Kidney (tissue), 14 donors: Measurements from ENCODE around the gene CXCL10. TPM values are rescaled to one million over a fixed set of nuclear protein-coding genes. Genes with fewer than 3 reads are reported as not detected.

Experiments
- DNase-seq, 5 donors: peaks; one replicate each; pipeline ENCODE4 v3.0.0-alpha.2; 2013 to 2020
- FAIRE-seq: peaks from 2 replicates; lab custom pipeline; 2012; peaks lifted over from hg19 to GRCh38; lab: Jason Lieb, UNC
- H3K27ac ChIP-seq, 2 donors: one replicate each; pipeline ENCODE4 v1.7.0; 2013; ENCODE audit warnings: low read depth in 2 of 2, low read length in 2 of 2, inconsistent platforms in 1 of 2
- H3K27me3 ChIP-seq: one replicate; pipeline ENCODE4 v1.7.1; 2013; ENCODE audit warnings: low read length, inconsistent platforms; ENCODE audit not compliant: control insufficient read depth, insufficient read depth
- H3K36me3 ChIP-seq, 3 donors: one replicate each; pipeline versions ENCODE4 v1.7.0 to v1.7.1; 2013; ENCODE audit warnings: low read length in 3 of 3, control low read depth in 1 of 3, inconsistent platforms in 1 of 3; ENCODE audit not compliant: insufficient read depth in 3 of 3, control insufficient read depth in 2 of 3
- H3K4me1 ChIP-seq, 3 donors: one replicate each; pipeline versions ENCODE4 v1.7.0 to v1.7.1; 2013; ENCODE audit warnings: low read length in 3 of 3, inconsistent platforms in 1 of 3, low read depth in 1 of 3; ENCODE audit not compliant: control insufficient read depth in 2 of 3, insufficient read depth in 2 of 3
- H3K4me3 ChIP-seq, 3 donors: one replicate each; pipeline versions ENCODE4 v1.7.0 to v1.8.1; 2013; ENCODE audit warnings: low read length in 3 of 3, control low read depth in 1 of 3, inconsistent platforms in 1 of 3
- H3K9ac ChIP-seq, 3 donors: one replicate each; pipeline versions ENCODE4 v1.7.0 to v1.7.1; 2013; ENCODE audit warnings: low read length in 3 of 3, control low read depth in 1 of 3, inconsistent platforms in 1 of 3
- H3K9me3 ChIP-seq, 3 donors: one replicate each; pipeline versions ENCODE4 v1.7.0 to v1.7.1; 2013; ENCODE audit warnings: low read length in 3 of 3, control low read depth in 1 of 3, inconsistent platforms in 1 of 3; ENCODE audit not compliant: control insufficient read depth in 2 of 3, insufficient read depth in 1 of 3
- intact Hi-C: fragments of 100-400 bp; cut with DNase I; formaldehyde crosslinking; loops from one replicate; pipeline ENCODE4 v1.11.1; 2022
- polyA plus RNA-seq: library from polyadenylated mRNA; stranded (reverse); fragments of 350-450 nt; fragmentation: Illumina TruSeq; extraction: RNeasy Lipid Tissue Mini Kit (QIAGEN cat#74804); gene quantifications from one replicate; pipeline ENCODE4 v1.2.3, GENCODE V29; 2014; ENCODE audit warnings: low read depth, low replicate concordance; ENCODE audit not compliant: insufficient read depth
- total RNA-seq: library from RNA; stranded (reverse); fragmentation: NEBNext Ultra II Directional; extraction: Animal tissue kit (Norgen Biotek cat#: 25700); gene quantifications from one replicate; pipeline ENCODE4 v1.2.1, GENCODE V29; 2021
- TF ChIP-seq, protein P1 (sequence below): IDR thresholded peaks from 3 replicates; pipeline ENCODE4 v1.5.1; 2012; ENCODE audit warnings: mild to moderate bottlenecking, moderate library complexity, borderline replicate concordance; ENCODE audit not compliant: insufficient read depth; ENCODE audit errors: extremely low read depth
- donor health status: control.
- donor health status: control.
- donor health status: control.
- donor health status: control.
- donor health status: control.
- donor health status: DM: yes; HTN: yes; CAD: no.
- donor health status: Normal renal cell carcinoma (clear cell type).

Gene CXCL10
- total and polyA plus RNA-seq, 2 donors from 2014 or later = 1.3 to 1.4 TPM

GRCh38 chr4:76010576-76010975, 12.7 kb downstream of the CXCL10 start:
- Histone ChIP-seq H3K4me1 (peaks cover 0 to 2% (median 0%) of the 10 kb centered on the region in 3 donors), H3K36me3 (no peaks in the 10 kb centered on the region), H3K27me3 (no peaks in the 10 kb centered on the region), H3K9ac (no peak overlapping the region), H3K4me3 (no peak overlapping the region), H3K27ac (no peak overlapping the region), H3K9me3 (no peaks in the 10 kb centered on the region)
- TF ChIP-seq, protein P1, sequence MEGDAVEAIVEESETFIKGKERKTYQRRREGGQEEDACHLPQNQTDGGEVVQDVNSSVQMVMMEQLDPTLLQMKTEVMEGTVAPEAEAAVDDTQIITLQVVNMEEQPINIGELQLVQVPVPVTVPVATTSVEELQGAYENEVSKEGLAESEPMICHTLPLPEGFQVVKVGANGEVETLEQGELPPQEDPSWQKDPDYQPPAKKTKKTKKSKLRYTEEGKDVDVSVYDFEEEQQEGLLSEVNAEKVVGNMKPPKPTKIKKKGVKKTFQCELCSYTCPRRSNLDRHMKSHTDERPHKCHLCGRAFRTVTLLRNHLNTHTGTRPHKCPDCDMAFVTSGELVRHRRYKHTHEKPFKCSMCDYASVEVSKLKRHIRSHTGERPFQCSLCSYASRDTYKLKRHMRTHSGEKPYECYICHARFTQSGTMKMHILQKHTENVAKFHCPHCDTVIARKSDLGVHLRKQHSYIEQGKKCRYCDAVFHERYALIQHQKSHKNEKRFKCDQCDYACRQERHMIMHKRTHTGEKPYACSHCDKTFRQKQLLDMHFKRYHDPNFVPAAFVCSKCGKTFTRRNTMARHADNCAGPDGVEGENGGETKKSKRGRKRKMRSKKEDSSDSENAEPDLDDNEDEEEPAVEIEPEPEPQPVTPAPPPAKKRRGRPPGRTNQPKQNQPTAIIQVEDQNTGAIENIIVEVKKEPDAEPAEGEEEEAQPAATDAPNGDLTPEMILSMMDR = no peak
- intact Hi-C loops = no loop called here
- no peak for FAIRE-seq
- DNase-seq = no peak

DNA sequence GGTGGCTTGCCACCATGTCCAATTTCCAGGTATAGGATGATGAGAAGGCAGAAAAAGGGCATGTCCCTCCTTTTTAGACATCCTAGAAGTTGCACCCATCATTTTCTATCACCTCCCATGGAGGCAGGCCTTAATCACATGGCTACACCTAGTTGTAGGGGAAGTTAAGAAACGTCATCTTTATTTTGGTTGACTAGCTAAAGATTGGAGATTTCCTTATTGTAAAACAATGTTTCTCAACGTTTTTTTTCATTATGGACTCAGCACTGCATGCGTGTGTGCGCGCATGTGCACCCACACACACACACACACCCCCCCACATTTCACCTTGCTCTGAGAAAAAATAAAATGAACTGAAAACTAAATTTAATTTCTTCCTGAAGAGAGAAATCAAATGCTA, 14.0 kb downstream of the CXCL10 start:
- no peak for FAIRE-seq
- TF ChIP-seq, protein P1 = no peak
- intact Hi-C loops = no loop called here
- H3K27me3 ChIP-seq = no peaks in the 10 kb centered on the region
- no peak overlapping the region for H3K4me3 ChIP-seq
- H3K36me3 ChIP-seq = no peaks in the 10 kb centered on the region
- H3K4me1 ChIP-seq = peaks cover 0 to 2% (median 0%) of the 10 kb centered on the region in 3 donors
- no peak overlapping the region for H3K27ac ChIP-seq
- H3K9me3 ChIP-seq = no peaks in the 10 kb centered on the region
- H3K9ac ChIP-seq = no peak overlapping the region
- no peak for DNase-seq

DNA sequence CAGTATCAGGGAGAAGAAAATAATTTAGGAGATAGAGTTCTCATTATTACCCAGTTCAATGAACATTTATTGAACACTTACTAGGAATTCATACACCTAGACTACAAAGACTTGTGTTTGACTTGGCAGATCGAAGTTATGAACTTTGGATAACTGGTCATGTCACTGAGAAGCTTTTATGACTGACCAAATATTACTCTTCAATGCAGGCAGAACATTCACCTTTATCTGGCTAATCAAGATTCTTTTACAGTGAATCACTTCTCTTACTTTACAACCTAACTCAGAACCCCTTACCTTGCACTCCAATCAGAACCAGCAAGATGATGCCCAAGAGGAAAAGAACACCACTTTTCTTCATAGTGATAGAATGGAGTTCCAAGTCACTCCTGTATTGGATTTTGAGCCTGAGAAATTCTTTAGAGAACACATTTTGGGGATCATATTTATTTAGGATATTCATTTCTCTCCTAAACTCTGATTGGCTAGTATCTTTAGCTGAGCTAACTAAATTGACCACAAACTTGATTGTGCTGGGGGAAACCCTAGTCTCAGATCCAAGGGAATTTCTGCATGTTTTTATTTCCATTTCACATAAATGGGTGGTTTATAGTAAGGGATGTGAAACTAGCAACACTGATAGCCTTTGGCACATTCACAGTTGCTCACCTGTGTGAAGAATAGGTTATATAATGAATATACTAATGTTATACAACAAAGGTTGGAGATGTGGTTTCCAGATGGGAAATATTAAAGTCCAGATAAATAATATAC, 16.0 kb downstream of the CXCL10 start, which contains the start of gene CXCL9:
TSS of gene CXCL9 (minus strand) at position 421 of the 774 bp plus-strand sequence. CDS start at position 361, 60 bp downstream.
- TF ChIP-seq, protein P1 = no peak
- Histone ChIP-seq H3K9ac (no peak within 1 kb of the TSS), H3K9me3 (no peaks in the 10 kb centered on the region), H3K4me3 (no peak within 1 kb of the TSS), H3K36me3 (no peaks in the 10 kb centered on the region), H3K27ac (no peak within 1 kb of the TSS), H3K27me3 (no peaks in the 10 kb centered on the region), H3K4me1 (peaks cover 0 to 2% (median 0%) of the 10 kb centered on the region in 3 donors)
- FAIRE-seq (no peak), DNase-seq (no peak)
- intact Hi-C loops = no loop called here
